ENCODE measurements around the gene QSER1. TPM values are rescaled to one million over a fixed set of nuclear protein-coding genes. Genes with fewer than 3 reads are reported as not detected.

QSER1 gene
- total and polyA plus RNA-seq, 2 donors (not counting 1 experiment from before 2014, with no cell fraction given), result 9.6 to 17.2 TPM

DNA sequence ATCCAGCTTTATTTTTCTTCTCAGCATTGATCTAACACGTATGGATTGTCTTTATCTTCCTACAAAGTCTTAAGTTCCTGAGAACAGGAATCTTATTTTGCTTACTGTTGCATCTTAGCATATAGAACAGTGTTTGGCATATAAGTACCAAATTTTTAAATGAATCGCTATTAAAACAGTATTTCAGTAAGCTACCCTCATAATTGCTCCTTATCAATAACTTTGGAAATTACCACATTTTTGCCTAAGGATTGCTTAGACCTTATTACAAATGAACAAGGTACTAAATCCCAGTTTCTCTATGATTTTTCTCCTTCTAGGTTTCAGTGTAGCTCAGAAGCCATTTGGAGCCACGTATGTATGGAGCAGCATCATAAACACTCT lies 132.7 kb downstream of the QSER1 start:
- H3K36me3 ChIP-seq (ENCODE audit: control insufficient read depth, insufficient read depth, low read length), result no peaks in the 10 kb centered on the region
- no peak for TF ChIP-seq EZH2 (IDR thresholded peaks at IDR 0.05; ENCODE audit: low read length, missing control alignments)
- TF ChIP-seq CTCF (conservative IDR thresholded peaks at IDR 0.05 in 1 of 2, IDR thresholded peaks at IDR 0.05 in 1 of 2; ENCODE audit: low read depth in 1 of 2, low read length in 2 of 2), result no peak
- H3K27ac ChIP-seq (ENCODE audit: insufficient read depth, low read length), result no peak overlapping the region
- no peak overlapping the region for H2AFZ ChIP-seq (ENCODE audit: low read length)
- no peaks in the 10 kb centered on the region for H3K4me1 ChIP-seq (ENCODE audit: control insufficient read depth, extremely low read depth, insufficient read depth, low read length)
- no peaks in the 10 kb centered on the region for H3K9me3 ChIP-seq (ENCODE audit: control insufficient read depth, insufficient read depth, low read depth, low read length)
- H4K20me1 ChIP-seq (ENCODE audit: control insufficient read depth, extremely low read depth, insufficient read depth, low read length), result no peaks in the 10 kb centered on the region
- no peak overlapping the region for H3K4me2 ChIP-seq (ENCODE audit: extremely low read depth, insufficient read depth, low read length)
- H3K27me3 ChIP-seq (ENCODE audit: control insufficient read depth, insufficient read depth, low read length), result no peaks in the 10 kb centered on the region
- DNase-seq (ENCODE audit: low read depth in 2 of 2), result no peak
- no peak overlapping the region for H3K9ac ChIP-seq (ENCODE audit: insufficient read depth, low read length)
- no peak overlapping the region for H3K4me3 ChIP-seq (replicated peaks in 1 of 4; ENCODE audit: control extremely low read depth in 1 of 4, insufficient read depth in 1 of 4, low read depth in 3 of 4, low read length in 4 of 4)
- no peaks in the 10 kb centered on the region for H3K79me2 ChIP-seq (ENCODE audit: control insufficient read depth, insufficient read depth, low read length)

DNA sequence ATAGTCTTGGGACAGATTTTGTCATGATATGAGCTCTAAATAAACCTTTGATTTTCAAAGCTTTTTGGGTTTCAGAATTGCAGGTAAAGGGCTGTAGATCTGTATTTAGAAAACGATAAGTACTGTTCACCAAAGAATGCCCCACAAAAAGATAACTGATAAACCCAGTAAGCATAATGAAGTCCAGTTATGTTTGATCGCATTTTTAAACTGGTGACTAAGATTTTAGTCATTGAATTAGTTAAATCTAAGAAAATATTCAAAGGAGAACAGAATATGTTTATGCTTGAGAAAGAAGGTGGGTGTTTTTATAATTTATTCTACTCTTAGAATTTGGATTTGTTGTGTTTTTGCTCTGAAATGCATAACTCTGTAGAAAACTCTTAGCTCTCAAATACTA lies 134.6 kb downstream of the QSER1 start:
- H3K4me1 ChIP-seq (ENCODE audit: control insufficient read depth, extremely low read depth, insufficient read depth, low read length), result no peaks in the 10 kb centered on the region
- no peaks in the 10 kb centered on the region for H3K36me3 ChIP-seq (ENCODE audit: control insufficient read depth, insufficient read depth, low read length)
- no peak overlapping the region for H3K4me2 ChIP-seq (ENCODE audit: extremely low read depth, insufficient read depth, low read length)
- H4K20me1 ChIP-seq (ENCODE audit: control insufficient read depth, extremely low read depth, insufficient read depth, low read length), result no peaks in the 10 kb centered on the region
- no peak overlapping the region for H3K9ac ChIP-seq (ENCODE audit: insufficient read depth, low read length)
- no peak overlapping the region for H2AFZ ChIP-seq (ENCODE audit: low read length)
- no peak for TF ChIP-seq EZH2 (IDR thresholded peaks at IDR 0.05; ENCODE audit: low read length, missing control alignments)
- no peak for TF ChIP-seq CTCF (conservative IDR thresholded peaks at IDR 0.05 in 1 of 2, IDR thresholded peaks at IDR 0.05 in 1 of 2; ENCODE audit: low read depth in 1 of 2, low read length in 2 of 2)
- H3K9me3 ChIP-seq (ENCODE audit: control insufficient read depth, insufficient read depth, low read depth, low read length), result no peaks in the 10 kb centered on the region
- DNase-seq (ENCODE audit: low read depth in 2 of 2), result peak in 1 of 2 donors; percentile 48
- no peak overlapping the region for H3K27ac ChIP-seq (ENCODE audit: insufficient read depth, low read length)
- no peaks in the 10 kb centered on the region for H3K79me2 ChIP-seq (ENCODE audit: control insufficient read depth, insufficient read depth, low read length)
- no peaks in the 10 kb centered on the region for H3K27me3 ChIP-seq (ENCODE audit: control insufficient read depth, insufficient read depth, low read length)
- H3K4me3 ChIP-seq (replicated peaks in 1 of 4; ENCODE audit: control extremely low read depth in 1 of 4, insufficient read depth in 1 of 4, low read depth in 3 of 4, low read length in 4 of 4), result no peak overlapping the region

GRCh38 chr11:33027846-33028536 lies 135.4 kb downstream of the QSER1 start:
- TF ChIP-seq EZH2 (IDR thresholded peaks at IDR 0.05; ENCODE audit: low read length, missing control alignments) (no peak), CTCF (conservative IDR thresholded peaks at IDR 0.05 in 1 of 2, IDR thresholded peaks at IDR 0.05 in 1 of 2; ENCODE audit: low read depth in 1 of 2, low read length in 2 of 2) (no peak)
- Histone ChIP-seq H3K4me1 (ENCODE audit: control insufficient read depth, extremely low read depth, insufficient read depth, low read length) (no peaks in the 10 kb centered on the region), H4K20me1 (ENCODE audit: control insufficient read depth, extremely low read depth, insufficient read depth, low read length) (no peaks in the 10 kb centered on the region), H3K27ac (ENCODE audit: insufficient read depth, low read length) (no peak overlapping the region), H3K4me2 (ENCODE audit: extremely low read depth, insufficient read depth, low read length) (peak overlapping the region; percentile 11), H3K36me3 (ENCODE audit: control insufficient read depth, insufficient read depth, low read length) (no peaks in the 10 kb centered on the region), H2AFZ (ENCODE audit: low read length) (no peak overlapping the region), H3K27me3 (ENCODE audit: control insufficient read depth, insufficient read depth, low read length) (no peaks in the 10 kb centered on the region), H3K4me3 (replicated peaks in 1 of 4; ENCODE audit: control extremely low read depth in 1 of 4, insufficient read depth in 1 of 4, low read depth in 3 of 4, low read length in 4 of 4) (no peak overlapping the region), H3K9me3 (ENCODE audit: control insufficient read depth, insufficient read depth, low read depth, low read length) (no peaks in the 10 kb centered on the region), H3K79me2 (ENCODE audit: control insufficient read depth, insufficient read depth, low read length) (no peaks in the 10 kb centered on the region), H3K9ac (ENCODE audit: insufficient read depth, low read length) (no peak overlapping the region)
- peak in 1 of 2 donors; percentile 77 for DNase-seq (ENCODE audit: low read depth in 2 of 2)
